CD14-positive monocyte (primary cell): Measurements from ENCODE around the gene EPS8L3. TPM values are rescaled to one million over a fixed set of nuclear protein-coding genes. Genes with fewer than 3 reads are reported as not detected.
"Not testable (repeated sequence)": the region's sequence is repeated elsewhere in the genome, so short reads cannot be mapped to it uniquely, and the experiment has no call there.

Experiments used
- DNase-seq, 3 donors: peaks; one replicate each; pipeline ENCODE4 v3.0.0-alpha.2; 2011 to 2022
- H2AFZ ChIP-seq: 2 replicates; pipeline ENCODE4 v1.6.0; 2012; ENCODE audit warnings: mild to moderate bottlenecking, low read depth, low read length, inconsistent platforms; ENCODE audit not compliant: insufficient read depth, poor library complexity, severe bottlenecking
- H3K27ac ChIP-seq, 2 donors: 1 replicate in 1 of 2; 2 replicates in 1 of 2; pipeline ENCODE4 v1.5.1; 2012 to 2013; ENCODE audit warnings: low read length in 2 of 2, control low read depth in 1 of 2, inconsistent platforms in 1 of 2, low read depth in 1 of 2, mild to moderate bottlenecking in 1 of 2
- H3K27me3 ChIP-seq, 2 donors: one replicate each; pipeline versions ENCODE4 v1.6.0 to v1.6.1; 2011 to 2013; ENCODE audit warnings: low read length in 2 of 2; ENCODE audit not compliant: control insufficient read depth in 2 of 2, insufficient read depth in 2 of 2
- H3K36me3 ChIP-seq, 2 donors: replicated peaks in 1 of 2; 1 replicate in 1 of 2; 2 replicates in 1 of 2; pipeline versions ENCODE4 v1.5.1 to v1.6.1; 2012 to 2013; ENCODE audit warnings: low read length in 2 of 2, control low read depth in 1 of 2, inconsistent platforms in 1 of 2, mild to moderate bottlenecking in 1 of 2; ENCODE audit not compliant: insufficient read depth in 2 of 2, control insufficient read depth in 1 of 2
- H3K4me1 ChIP-seq, 2 donors: 1 replicate in 1 of 2; 2 replicates in 1 of 2; pipeline versions ENCODE4 v1.5.1 to v1.6.1; 2012 to 2013; ENCODE audit warnings: low read length in 2 of 2, control low read depth in 1 of 2, inconsistent platforms in 1 of 2, mild to moderate bottlenecking in 1 of 2, moderate library complexity in 1 of 2; ENCODE audit not compliant: insufficient read depth in 2 of 2, control insufficient read depth in 1 of 2
- H3K4me2 ChIP-seq: replicated peaks from 2 replicates; pipeline ENCODE3; 2012; ENCODE audit warnings: low read length, moderate library complexity, mild to moderate bottlenecking; ENCODE audit not compliant: poor library complexity, severe bottlenecking; ENCODE audit errors: extremely low read depth
- H3K4me3 ChIP-seq, 3 experiments: fragments of 200-600 bp in 1 of 3; sonication (generic) in 1 of 3; replicated peaks in 1 of 3; 1 replicate in 2 of 3; 2 replicates in 1 of 3; pipeline ENCODE4 v1.5.1; 2011 to 2013; ENCODE audit warnings: low read length in 3 of 3, mild to moderate bottlenecking in 3 of 3, control low read depth in 2 of 3, low read depth in 2 of 3, inconsistent platforms in 1 of 3, moderate library complexity in 1 of 3
- H3K79me2 ChIP-seq: 2 replicates; pipeline ENCODE4 v1.6.0; 2012; ENCODE audit warnings: mild to moderate bottlenecking, control low read depth, inconsistent platforms, low read length, moderate library complexity; ENCODE audit not compliant: insufficient read depth
- H3K9ac ChIP-seq: 2 replicates; pipeline ENCODE4 v1.6.0; 2017; ENCODE audit warnings: low read length, mild to moderate bottlenecking; ENCODE audit not compliant: insufficient read depth, poor library complexity, severe bottlenecking
- H3K9me3 ChIP-seq, 2 donors: replicated peaks in 1 of 2; 1 replicate in 1 of 2; 2 replicates in 1 of 2; pipeline versions ENCODE4 v1.5.1 to v1.6.1; 2012 to 2013; ENCODE audit warnings: low read length in 2 of 2, control low read depth in 1 of 2; ENCODE audit not compliant: control insufficient read depth in 1 of 2, insufficient read depth in 1 of 2
- H4K20me1 ChIP-seq: 2 replicates; pipeline ENCODE4 v1.6.0; 2012; ENCODE audit warnings: mild to moderate bottlenecking, low read length, control low read depth, moderate library complexity; ENCODE audit not compliant: insufficient read depth
- H3K27ac Mint-ChIP-seq, 7 donors: one replicate each; pipeline ENCODE4 v1.8.0; 2020; ENCODE audit warnings: mild to moderate bottlenecking in 7 of 7, mixed read lengths in 7 of 7, moderate library complexity in 6 of 7, inconsistent platforms in 2 of 7
- H3K27me3 Mint-ChIP-seq, 3 donors: one replicate each; pipeline ENCODE4 v1.8.0; 2021 to 2022; ENCODE audit warnings: low read depth in 3 of 3, mild to moderate bottlenecking in 3 of 3, mixed read lengths in 3 of 3, moderate library complexity in 3 of 3, inconsistent platforms in 1 of 3
- H3K36me3 Mint-ChIP-seq, 2 donors: one replicate each; pipeline ENCODE4 v1.8.0; 2020; ENCODE audit warnings: mixed read lengths in 2 of 2, inconsistent platforms in 1 of 2, mild to moderate bottlenecking in 1 of 2
- H3K4me1 Mint-ChIP-seq: one replicate; pipeline ENCODE4 v1.8.0; 2020; ENCODE audit warnings: mild to moderate bottlenecking, mixed read lengths
- H3K4me3 Mint-ChIP-seq, 2 donors: one replicate each; pipeline ENCODE4 v1.8.0; 2020; ENCODE audit warnings: mild to moderate bottlenecking in 2 of 2, mixed read lengths in 2 of 2, moderate library complexity in 1 of 2
- H3K9me3 Mint-ChIP-seq, 7 donors: one replicate each; pipeline ENCODE4 v1.8.0; 2020 to 2022; ENCODE audit warnings: mixed read lengths in 7 of 7, mild to moderate bottlenecking in 6 of 7, moderate library complexity in 6 of 7, inconsistent platforms in 2 of 7
- WGBS: methylation state at CpG from one replicate; pipeline ENCODE4 v1.1.5; 2013; ENCODE audit warnings: missing lambda C conversion rate; ENCODE audit not compliant: insufficient coverage; 5-methylcytosine and 5-hydroxymethylcytosine counted together
- intact Hi-C, 2 donors: fragments of 100-400 bp; cut with micrococcal nuclease; formaldehyde crosslinking; loops; one replicate each; pipeline versions ENCODE4 v1.15.0 to v1.15.1; 2023
- polyA plus RNA-seq, 3 donors: library from polyadenylated mRNA; depleted of rRNA in 1 of 3; unstranded in 2 of 3; stranded (reverse) in 1 of 3; fragments of 300-500 nt in 2 of 3; fragments of >200 nt in 1 of 3; fragmentation: Illumina TruSeq in 2 of 3; gene quantifications; 1 replicate in 2 of 3; 2 replicates in 1 of 3; pipeline ENCODE4 v1.2.3, GENCODE V29; 2012 to 2021
- TF ChIP-seq, protein P1 (sequence below): fragments of 200-600 bp; IDR thresholded peaks from one replicate; pipeline ENCODE4 v1.8.0; 2022; ENCODE audit warnings: antibody characterized with exemption, mild to moderate bottlenecking

Gene EPS8L3
- polyA plus RNA-seq, 3 donors: not detected

DNA sequence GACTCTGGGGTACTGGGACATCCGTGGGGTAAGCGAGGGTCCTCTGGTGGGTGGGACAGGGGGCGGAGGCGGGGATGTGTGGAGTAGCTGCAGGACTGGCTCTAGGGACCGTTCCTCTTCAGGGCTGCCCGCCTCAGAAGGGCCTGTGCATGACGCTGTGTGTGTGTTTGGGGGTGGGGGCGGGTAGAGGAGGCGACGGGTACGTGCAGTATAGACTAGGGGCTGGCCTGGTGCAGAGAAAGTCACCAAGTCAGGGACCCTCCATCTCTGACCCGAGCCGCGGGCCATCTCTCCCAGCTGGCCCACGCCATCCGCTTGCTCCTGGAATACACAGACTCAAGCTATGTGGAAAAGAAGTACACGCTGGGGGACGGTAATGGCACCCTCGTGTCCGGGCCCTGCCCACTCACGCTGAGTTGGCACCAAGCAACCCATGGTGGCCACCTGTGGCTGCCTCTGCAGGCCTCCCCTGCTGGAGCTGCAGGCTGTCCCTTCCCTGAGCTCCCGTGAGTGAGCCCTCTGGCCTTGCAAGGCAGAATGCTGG lies 51.3 kb downstream of the EPS8L3 start:
- intact Hi-C loops: no loop called here
- Histone ChIP-seq H3K4me1 (peaks cover 7 to 8% of the 10 kb centered on the region in 2 donors), H3K36me3 (no peaks in the 10 kb centered on the region), H3K79me2 (no peaks in the 10 kb centered on the region), H3K9ac (peak overlapping the region; percentile 15), H3K27ac (no peak overlapping the region), H3K4me2 (peak overlapping the region; percentile 66), H3K9me3 (peaks cover 23 to 25% of the 10 kb centered on the region in 2 donors), H3K4me3 (peak overlapping the region in 1 of 3 experiments; percentile 57), H4K20me1 (no peaks in the 10 kb centered on the region), H2AFZ (peak overlapping the region; percentile 65), H3K27me3 (peaks cover 0 to 11% of the 10 kb centered on the region in 2 donors)
- Mint-ChIP-seq H3K4me3 (peak overlapping the region; percentile 56 to 68), H3K4me1 (peaks cover 9% of the 10 kb centered on the region), H3K36me3 (peaks cover 0 to 8% of the 10 kb centered on the region in 2 donors), H3K27me3 (peaks cover 3 to 13% (median 11%) of the 10 kb centered on the region in 3 donors), H3K9me3 (peaks cover 15 to 31% (median 25%) of the 10 kb centered on the region in 7 donors), H3K27ac (no peak overlapping the region)
- DNase-seq: no peak
- TF ChIP-seq, protein P1, sequence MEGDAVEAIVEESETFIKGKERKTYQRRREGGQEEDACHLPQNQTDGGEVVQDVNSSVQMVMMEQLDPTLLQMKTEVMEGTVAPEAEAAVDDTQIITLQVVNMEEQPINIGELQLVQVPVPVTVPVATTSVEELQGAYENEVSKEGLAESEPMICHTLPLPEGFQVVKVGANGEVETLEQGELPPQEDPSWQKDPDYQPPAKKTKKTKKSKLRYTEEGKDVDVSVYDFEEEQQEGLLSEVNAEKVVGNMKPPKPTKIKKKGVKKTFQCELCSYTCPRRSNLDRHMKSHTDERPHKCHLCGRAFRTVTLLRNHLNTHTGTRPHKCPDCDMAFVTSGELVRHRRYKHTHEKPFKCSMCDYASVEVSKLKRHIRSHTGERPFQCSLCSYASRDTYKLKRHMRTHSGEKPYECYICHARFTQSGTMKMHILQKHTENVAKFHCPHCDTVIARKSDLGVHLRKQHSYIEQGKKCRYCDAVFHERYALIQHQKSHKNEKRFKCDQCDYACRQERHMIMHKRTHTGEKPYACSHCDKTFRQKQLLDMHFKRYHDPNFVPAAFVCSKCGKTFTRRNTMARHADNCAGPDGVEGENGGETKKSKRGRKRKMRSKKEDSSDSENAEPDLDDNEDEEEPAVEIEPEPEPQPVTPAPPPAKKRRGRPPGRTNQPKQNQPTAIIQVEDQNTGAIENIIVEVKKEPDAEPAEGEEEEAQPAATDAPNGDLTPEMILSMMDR: no peak
- 84% methylated on average over 18 of the region's 22 CpGs for WGBS

DNA sequence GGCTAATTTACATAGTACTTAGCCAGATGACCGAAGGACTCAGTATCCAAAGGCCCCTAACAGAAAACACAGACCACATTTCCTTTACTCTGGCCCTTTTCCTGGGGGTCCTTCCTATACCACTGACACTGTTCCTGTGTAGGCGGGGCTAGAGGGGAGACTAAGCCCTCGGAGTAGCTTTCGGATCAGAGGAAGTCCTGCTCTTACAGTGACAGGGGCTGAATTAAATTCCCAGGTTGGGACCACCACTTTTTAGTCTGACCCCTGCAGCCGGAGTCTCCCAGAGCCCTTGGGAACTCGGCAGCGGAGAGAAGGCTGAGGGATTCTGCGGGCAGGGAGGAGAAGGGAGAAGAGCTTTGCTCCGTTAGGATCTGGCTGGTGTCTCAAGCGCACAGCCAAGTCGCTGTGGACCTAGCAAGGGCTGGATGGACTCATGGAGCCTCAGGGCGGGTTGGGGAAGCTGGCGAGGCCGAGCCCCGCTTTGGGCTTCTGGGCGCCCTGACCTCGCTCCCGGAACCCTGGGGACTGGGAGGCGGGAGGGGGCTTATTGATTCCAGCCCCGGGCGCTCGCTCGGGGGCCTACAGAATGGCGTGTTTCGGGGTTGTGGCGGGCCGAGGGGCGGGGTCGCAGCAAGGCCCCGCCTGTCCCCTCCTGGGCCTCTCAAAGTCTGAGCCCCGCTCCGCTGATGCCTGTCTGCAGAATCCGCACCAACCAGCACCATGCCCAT lies 52.0 kb downstream of the EPS8L3 start, which contains the start of gene GSTM5:
TSS of gene GSTM5 (plus strand) at position 659 of the 728 bp plus-strand sequence. CDS start at position 721, 62 bp downstream.
- Mint-ChIP-seq H3K27me3 (peaks cover 3 to 13% (median 11%) of the 10 kb centered on the region in 3 donors), H3K9me3 (peaks cover 21 to 37% (median 26%) of the 10 kb centered on the region in 7 donors), H3K4me3 (peak within 1 kb of the TSS; percentile 56 to 68), H3K27ac (peak within 1 kb of the TSS in 1 of 7 donors; percentile 72), H3K36me3 (peaks cover 0 to 11% of the 10 kb centered on the region in 2 donors)
- 48% methylated on average over 21 of the region's 33 CpGs for WGBS
- Histone ChIP-seq H3K9me3 (peaks cover 23 to 25% of the 10 kb centered on the region in 2 donors), H3K4me3 (peak within 1 kb of the TSS in 1 of 3 experiments; percentile 57), H3K27me3 (peaks cover 0 to 11% of the 10 kb centered on the region in 2 donors), H3K4me2 (peak within 1 kb of the TSS; percentile 66), H2AFZ (peak within 1 kb of the TSS; percentile 65), H3K9ac (peak within 1 kb of the TSS; percentile 15)
- H3K27ac ChIP-seq, H3K4me1 Mint-ChIP-seq, H3K79me2 ChIP-seq, H3K36me3 ChIP-seq, intact Hi-C loops, DNase-seq, H4K20me1 ChIP-seq, H3K4me1 ChIP-seq: not testable (repeated sequence)

DNA sequence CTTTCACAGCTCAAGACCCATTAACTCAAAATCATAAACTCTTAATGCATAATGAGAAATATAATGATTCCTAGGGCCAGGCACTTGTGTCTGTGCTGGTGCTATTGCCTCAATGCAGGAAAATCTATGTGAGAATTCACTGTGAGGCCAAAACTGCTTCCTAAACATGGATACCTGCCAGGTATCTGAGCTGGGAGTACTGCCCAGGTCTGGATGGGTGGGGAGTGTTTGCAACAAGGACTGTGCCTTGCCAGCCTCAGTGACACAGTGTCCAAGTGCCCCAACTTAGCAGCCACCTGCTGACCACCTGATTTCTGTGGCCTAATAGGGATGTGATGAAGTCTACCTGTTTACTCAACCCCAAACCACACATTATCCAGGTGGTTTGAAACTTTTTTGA lies 53.9 kb downstream of the EPS8L3 start:
- H3K4me3 ChIP-seq, H3K27ac ChIP-seq, DNase-seq, H3K4me3 Mint-ChIP-seq, H3K27ac Mint-ChIP-seq, H3K79me2 ChIP-seq, H3K36me3 ChIP-seq, H2AFZ ChIP-seq, H4K20me1 ChIP-seq, H3K9ac ChIP-seq, H3K4me2 ChIP-seq, intact Hi-C loops: not testable (repeated sequence)
- H3K27me3 Mint-ChIP-seq: peaks cover 3 to 13% (median 11%) of the 10 kb centered on the region in 3 donors
- H3K4me1 Mint-ChIP-seq: peaks cover 15% of the 10 kb centered on the region
- Histone ChIP-seq H3K9me3 (peaks cover 25% of the 10 kb centered on the region in 2 donors), H3K4me1 (peaks cover 7 to 10% of the 10 kb centered on the region in 2 donors), H3K27me3 (peaks cover 0 to 11% of the 10 kb centered on the region in 2 donors)
- peaks cover 22 to 40% (median 29%) of the 10 kb centered on the region in 7 donors for H3K9me3 Mint-ChIP-seq
- H3K36me3 Mint-ChIP-seq: peaks cover 0 to 11% of the 10 kb centered on the region in 2 donors
